Left ventricle myocardium inferior (tissue), 1 donor: Measurements from ENCODE around the gene SND1. TPM values are rescaled to one million over a fixed set of nuclear protein-coding genes. Genes with fewer than 3 reads are reported as not detected.
A peak's percentile ranks its signal among the peaks of the same experiment; 100 is the strongest.

Experiments
- DNase-seq: peaks from one replicate; pipeline ENCODE4 v3.0.0-alpha.2; 2020
- H3K27ac ChIP-seq: fragments of 200-600 bp; replicated peaks from 2 replicates; pipeline ENCODE4 v1.8.0; 2021
- H3K27me3 ChIP-seq: fragments of 200-600 bp; 2 replicates; pipeline ENCODE4 v1.8.0; 2021; ENCODE audit warnings: low read depth
- H3K36me3 ChIP-seq: fragments of 200-600 bp; 2 replicates; pipeline ENCODE4 v1.8.0; 2021
- H3K4me1 ChIP-seq: fragments of 200-600 bp; 2 replicates; pipeline ENCODE4 v1.8.0; 2021
- H3K4me3 ChIP-seq: fragments of 200-600 bp; 2 replicates; pipeline ENCODE4 v1.8.0; 2021; ENCODE audit warnings: mild to moderate bottlenecking, moderate library complexity
- H3K9me3 ChIP-seq: fragments of 200-600 bp; replicated peaks from 2 replicates; pipeline ENCODE4 v1.8.0; 2021
- intact Hi-C: fragments of 100-400 bp; cut with micrococcal nuclease; formaldehyde crosslinking; loops from one replicate; pipeline ENCODE4 v1.11.0; 2022
- total RNA-seq: library from RNA; stranded (reverse); fragmentation: NEBNext Ultra II Directional; extraction: Animal tissue kit (Norgen Biotek cat#: 25700); gene quantifications from one replicate; pipeline ENCODE4 v1.2.1, GENCODE V29; 2021
- TF ChIP-seq, protein P1 (sequence below): fragments of 200-600 bp; IDR thresholded peaks from 2 replicates; pipeline ENCODE4 v1.8.0; 2021; ENCODE audit warnings: antibody characterized with exemption, mild to moderate bottlenecking, borderline replicate concordance
- donor health status: DM: no; HTN: yes; CAD: no; lungs with severe emphysema.

Gene SND1
- total RNA-seq, 1 donor from 2014 or later: 71.6 TPM

DNA sequence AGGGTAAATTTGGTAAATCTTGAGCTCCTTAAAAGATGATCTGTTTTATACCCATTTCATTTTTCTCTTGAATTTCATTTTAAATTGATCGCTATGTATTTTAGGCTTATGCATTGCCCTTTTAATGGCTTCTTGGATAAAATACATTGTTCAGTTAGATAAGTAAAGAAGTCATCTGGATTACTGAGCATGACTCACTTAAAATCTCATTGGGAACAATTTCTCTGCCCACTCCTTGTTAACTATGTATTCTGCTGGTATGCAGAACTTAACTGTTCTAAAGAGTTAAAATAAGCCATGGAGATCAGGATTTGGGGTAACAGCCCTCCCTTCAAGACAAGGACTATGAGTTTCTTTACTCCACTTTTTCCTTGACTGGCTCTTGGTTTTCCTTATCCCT is 134.2 kb downstream of the SND1 start:
- intact Hi-C loops: no loop called here
- H3K27ac ChIP-seq: no peak overlapping the region
- no peaks in the 10 kb centered on the region for H3K27me3 ChIP-seq
- peaks cover 18% of the 10 kb centered on the region for H3K4me1 ChIP-seq
- DNase-seq: no peak
- H3K9me3 ChIP-seq: no peaks in the 10 kb centered on the region
- no peaks in the 10 kb centered on the region for H3K36me3 ChIP-seq
- no peak overlapping the region for H3K4me3 ChIP-seq
- TF ChIP-seq, protein P1, sequence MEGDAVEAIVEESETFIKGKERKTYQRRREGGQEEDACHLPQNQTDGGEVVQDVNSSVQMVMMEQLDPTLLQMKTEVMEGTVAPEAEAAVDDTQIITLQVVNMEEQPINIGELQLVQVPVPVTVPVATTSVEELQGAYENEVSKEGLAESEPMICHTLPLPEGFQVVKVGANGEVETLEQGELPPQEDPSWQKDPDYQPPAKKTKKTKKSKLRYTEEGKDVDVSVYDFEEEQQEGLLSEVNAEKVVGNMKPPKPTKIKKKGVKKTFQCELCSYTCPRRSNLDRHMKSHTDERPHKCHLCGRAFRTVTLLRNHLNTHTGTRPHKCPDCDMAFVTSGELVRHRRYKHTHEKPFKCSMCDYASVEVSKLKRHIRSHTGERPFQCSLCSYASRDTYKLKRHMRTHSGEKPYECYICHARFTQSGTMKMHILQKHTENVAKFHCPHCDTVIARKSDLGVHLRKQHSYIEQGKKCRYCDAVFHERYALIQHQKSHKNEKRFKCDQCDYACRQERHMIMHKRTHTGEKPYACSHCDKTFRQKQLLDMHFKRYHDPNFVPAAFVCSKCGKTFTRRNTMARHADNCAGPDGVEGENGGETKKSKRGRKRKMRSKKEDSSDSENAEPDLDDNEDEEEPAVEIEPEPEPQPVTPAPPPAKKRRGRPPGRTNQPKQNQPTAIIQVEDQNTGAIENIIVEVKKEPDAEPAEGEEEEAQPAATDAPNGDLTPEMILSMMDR: no peak

DNA sequence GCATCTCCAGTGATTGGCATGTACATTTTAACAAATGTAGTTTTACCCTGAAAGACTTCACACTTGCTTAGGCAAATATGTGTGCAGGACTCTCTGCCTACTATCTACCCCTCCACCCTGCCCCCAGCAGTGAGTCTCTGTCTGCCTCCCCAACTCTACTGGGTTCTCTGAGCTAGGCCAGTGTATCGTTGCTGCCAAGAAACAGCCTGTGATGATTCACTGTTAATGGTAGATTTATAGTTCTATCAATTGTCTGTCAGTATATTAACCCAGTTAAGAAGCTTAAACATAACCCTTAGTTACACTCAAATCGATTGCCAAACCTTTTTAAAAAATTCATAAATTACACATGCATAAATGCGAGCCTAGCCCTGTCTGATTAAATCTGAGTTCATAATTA is 137.0 kb downstream of the SND1 start:
- intact Hi-C loops: no loop called here
- Histone ChIP-seq H3K27me3 (no peaks in the 10 kb centered on the region), H3K36me3 (no peaks in the 10 kb centered on the region), H3K4me1 (peaks cover 6% of the 10 kb centered on the region), H3K4me3 (no peak overlapping the region), H3K9me3 (no peaks in the 10 kb centered on the region), H3K27ac (no peak overlapping the region)
- no peak for DNase-seq
- TF ChIP-seq, protein P1: no peak

DNA sequence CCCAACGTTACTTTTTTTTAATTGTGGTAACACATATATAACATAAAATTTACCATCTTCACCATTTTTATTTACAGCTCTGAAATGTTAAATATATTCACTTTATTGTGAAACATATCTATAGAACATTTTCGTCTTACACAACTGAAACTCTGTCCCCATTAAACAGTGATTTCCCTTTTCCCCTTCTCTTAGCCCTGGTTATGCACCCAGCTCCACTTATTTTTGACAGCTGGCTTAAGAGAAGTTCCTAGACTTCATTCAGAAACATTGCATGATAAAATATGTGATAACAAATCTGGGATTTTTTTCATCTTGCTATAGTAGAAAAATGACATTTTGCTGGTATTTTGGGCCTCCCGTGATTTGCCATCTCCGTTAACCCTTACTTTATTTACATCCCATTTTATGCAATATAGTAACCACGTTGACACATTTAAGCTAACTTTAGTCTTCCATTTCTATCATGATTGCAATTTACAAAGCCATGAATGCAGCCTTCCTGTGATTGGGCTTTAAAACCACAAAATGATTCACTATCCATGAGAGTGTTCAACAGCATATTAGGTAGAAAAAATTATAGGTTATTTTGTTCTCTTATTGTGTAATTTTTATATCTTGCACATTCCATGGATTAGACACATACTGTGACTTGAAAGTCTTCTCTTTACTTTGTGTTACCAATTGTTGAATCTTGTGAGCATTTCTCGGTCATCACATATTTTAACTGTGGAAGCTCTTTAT is 139.6 kb downstream of the SND1 start:
- Histone ChIP-seq H3K27ac (no peak overlapping the region), H3K9me3 (no peaks in the 10 kb centered on the region), H3K4me3 (no peak overlapping the region), H3K27me3 (no peaks in the 10 kb centered on the region), H3K36me3 (no peaks in the 10 kb centered on the region), H3K4me1 (peaks cover 16% of the 10 kb centered on the region)
- intact Hi-C loops: no loop called here
- TF ChIP-seq, protein P1: no peak
- DNase-seq: no peak

DNA sequence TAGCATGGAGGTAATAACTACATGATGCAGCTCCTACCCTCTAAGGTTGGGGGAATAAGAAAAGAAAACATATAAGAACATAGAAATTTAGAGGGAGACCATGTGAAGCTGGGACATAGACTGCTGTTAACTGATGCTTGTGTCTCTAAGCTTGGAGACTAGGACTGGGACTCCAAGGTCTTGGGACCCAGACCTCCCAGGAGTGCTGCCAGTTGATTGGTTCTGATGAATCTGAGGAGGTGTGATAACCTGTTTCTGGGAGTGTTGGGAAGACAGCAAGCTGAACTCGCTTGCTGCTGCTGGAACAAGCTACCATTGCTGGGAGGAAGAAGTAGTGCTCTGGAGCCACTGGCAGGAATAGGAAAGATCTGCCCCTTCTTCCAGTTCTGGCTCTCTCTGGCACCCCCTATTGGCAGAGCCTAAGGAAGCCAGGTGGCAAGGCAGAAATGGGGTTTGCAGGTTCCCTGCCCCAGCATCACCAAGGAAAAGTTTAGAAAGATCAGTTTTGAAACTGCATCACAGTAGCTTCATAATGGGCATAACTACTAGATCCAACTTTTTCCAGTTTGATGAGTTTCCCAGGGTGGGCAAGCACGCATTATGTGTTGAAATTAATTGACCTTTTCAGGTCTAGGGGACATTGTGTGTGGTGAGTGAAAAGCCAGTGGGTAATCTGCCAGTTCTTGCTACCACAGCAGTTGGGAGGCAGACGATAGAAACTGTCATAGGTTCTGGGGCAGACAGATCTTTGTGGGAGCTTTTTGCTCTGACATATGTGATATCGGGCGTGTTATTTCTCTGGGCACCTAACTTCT is 140.7 kb downstream of the SND1 start:
- TF ChIP-seq, protein P1: peak; percentile 45
- Histone ChIP-seq H3K4me3 (no peak overlapping the region), H3K36me3 (no peaks in the 10 kb centered on the region), H3K27ac (no peak overlapping the region), H3K9me3 (no peaks in the 10 kb centered on the region), H3K27me3 (no peaks in the 10 kb centered on the region), H3K4me1 (peaks cover 23% of the 10 kb centered on the region)
- intact Hi-C loops: no loop called here
- no peak for DNase-seq

DNA sequence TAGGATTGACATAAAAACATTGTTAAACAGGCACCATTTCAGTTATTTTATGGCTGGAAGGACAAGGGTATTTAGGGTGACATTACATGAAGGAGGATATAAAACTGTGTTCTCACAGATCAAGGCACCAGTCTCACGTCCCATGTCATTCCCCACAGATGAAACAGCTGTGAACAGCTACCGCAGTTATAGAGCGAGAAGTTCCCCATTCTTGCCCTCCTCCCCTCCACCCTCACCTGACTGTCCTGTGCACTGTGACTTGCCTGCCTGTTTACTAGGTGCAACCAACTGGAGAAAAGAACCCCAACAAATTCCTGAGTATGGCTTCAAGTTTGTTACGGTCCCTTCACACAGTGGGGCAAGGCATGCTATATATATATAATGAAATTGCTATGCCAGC is 141.6 kb downstream of the SND1 start:
- TF ChIP-seq, protein P1: no peak

More for the DNA sequence above, 141.6 kb downstream of the SND1 start:
- DNase-seq: no peak
- Histone ChIP-seq H3K36me3 (no peaks in the 10 kb centered on the region), H3K27ac (no peak overlapping the region), H3K4me3 (no peak overlapping the region), H3K27me3 (no peaks in the 10 kb centered on the region), H3K9me3 (no peaks in the 10 kb centered on the region), H3K4me1 (peaks cover 29% of the 10 kb centered on the region)
- intact Hi-C loops: no loop called here
